ENCODE results near the gene RNF13.

The RNF13 gene, protein sequence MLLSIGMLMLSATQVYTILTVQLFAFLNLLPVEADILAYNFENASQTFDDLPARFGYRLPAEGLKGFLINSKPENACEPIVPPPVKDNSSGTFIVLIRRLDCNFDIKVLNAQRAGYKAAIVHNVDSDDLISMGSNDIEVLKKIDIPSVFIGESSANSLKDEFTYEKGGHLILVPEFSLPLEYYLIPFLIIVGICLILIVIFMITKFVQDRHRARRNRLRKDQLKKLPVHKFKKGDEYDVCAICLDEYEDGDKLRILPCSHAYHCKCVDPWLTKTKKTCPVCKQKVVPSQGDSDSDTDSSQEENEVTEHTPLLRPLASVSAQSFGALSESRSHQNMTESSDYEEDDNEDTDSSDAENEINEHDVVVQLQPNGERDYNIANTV

DNA sequence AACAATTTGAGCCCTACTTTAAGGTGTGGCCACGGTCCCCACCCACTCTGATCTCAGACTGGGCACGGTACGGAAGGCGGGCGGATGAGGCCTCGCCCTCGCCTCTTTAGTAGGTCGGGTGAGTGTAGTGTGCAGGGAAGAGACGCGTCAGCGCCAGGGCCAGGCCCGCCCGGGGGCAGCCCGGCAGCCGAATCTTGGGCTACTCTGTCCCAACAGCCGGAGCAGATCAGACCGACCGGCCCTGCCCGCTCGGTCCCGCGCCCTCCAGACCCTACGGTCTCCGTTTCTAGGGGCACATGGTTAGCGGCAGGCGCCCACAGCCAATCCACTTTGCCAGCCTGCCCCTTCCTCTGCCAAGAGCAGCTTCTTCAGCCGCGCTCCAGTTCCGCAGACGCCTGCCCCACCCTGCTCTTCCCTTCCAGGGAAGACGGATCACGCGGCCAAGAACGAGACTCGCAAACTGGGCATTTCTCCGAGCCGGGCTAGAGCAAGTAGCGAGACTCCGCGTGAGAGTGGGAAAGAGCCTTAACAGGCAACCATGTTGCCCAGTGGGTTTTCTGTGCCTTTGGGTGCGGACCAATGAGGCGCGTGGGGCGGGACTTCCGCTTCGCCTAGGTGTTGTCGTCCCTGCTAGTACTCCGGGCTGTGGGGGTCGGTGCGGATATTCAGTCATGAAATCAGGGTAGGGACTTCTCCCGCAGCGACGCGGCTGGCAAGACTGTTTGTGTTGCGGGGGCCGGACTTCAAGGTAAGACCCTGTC lies at the start of gene RNF13:
Gene RNF13, plus strand, starts transcription at position 610 of the 761 bp plus-strand sequence. CDS start 32,812 bp downstream, outside the sequence.
- peak; percentile 87 for DNase-seq (ENCODE audit: low read depth, low spot score)

- no peak for DNase-seq (ENCODE audit: low read depth, low spot score)
Observed at GRCh38 chr3:149763565-149764195, 49.3 kb upstream of the RNF13 start.

GRCh38 chr3:149764302-149764701 lies 48.7 kb upstream of the RNF13 start:
- DNase-seq (ENCODE audit: low read depth, low spot score) = no peak

- DNase-seq (ENCODE audit: low read depth, low spot score) = no peak
Observed at GRCh38 chr3:149765762-149766334, 47.2 kb upstream of the RNF13 start.

- no peak for DNase-seq (ENCODE audit: low read depth, low spot score)
Observed at GRCh38 chr3:149767720-149768119, 45.3 kb upstream of the RNF13 start.

DNA sequence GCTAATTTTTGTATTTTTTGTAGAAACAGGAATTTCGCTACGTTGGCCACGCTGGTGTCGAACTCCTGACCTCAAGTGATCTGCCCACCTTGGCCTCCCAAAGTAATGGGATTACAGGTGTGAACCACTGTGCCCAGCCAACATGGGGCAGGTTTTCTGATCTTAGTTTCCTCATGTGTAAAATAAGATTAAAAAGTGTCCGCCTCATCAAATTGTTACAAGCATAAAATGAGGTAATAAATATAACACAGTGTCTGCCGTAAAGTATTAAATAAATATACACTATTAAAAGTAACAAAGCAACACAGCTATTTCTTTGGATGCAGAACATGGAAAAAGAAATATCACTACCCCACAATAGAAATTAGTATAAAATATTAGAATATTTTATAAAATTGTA lies 44.3 kb upstream of the RNF13 start:
- no peak for DNase-seq (ENCODE audit: low read depth, low spot score)

GRCh38 chr3:149770246-149770645 lies 42.8 kb upstream of the RNF13 start:
- DNase-seq (ENCODE audit: low read depth, low spot score) = no peak

DNA sequence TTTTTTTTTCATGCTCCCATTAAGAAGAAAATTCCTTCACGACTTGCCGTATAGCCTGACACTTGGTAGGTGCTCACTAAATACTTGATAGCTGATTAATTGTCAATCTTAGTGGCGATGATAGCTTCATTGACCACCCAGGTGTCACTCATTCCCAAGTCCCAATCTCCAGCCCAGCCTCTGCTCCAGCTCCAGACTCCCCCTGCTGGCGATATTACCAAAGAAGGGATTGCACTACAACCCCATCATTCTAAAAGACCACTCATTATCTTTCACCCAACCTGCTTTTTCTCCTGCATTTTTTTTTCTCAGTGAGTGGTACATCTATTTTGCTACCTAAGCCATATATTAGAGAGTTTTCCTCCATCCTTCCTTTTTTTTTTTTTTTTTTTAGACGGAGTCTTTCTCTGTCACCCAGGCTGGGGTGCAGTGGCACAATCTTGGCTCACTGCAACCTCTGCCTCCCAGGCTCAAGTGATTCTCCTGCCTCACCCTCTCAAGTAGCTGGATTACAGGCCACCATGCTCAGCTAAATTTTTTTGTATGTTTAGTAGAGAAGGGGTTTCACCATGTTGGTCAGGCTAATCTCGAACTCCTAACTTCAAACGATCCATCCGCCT lies 41.3 kb upstream of the RNF13 start:
- DNase-seq (ENCODE audit: low read depth, low spot score) = no peak

DNA sequence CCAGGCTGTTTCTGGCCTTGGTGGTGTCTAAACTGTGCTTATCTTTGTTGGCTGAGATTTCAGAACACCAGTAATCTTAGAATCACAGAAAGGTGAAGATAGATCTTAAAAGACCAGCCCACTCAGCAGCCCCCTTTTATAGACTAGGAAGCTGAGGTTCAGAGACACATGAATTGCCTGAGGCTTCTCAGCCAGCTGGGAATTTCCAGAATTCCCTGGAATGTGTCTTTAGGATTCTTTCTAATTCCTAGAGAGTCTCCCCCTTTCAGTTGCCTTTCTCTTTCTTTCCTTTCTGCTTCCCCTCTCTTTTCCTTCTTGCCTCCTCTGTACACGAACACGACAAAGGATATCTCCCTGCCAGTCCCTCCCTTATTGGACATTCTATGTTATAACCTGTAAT lies 40.2 kb upstream of the RNF13 start:
- DNase-seq (ENCODE audit: low read depth, low spot score) = no peak

DNA sequence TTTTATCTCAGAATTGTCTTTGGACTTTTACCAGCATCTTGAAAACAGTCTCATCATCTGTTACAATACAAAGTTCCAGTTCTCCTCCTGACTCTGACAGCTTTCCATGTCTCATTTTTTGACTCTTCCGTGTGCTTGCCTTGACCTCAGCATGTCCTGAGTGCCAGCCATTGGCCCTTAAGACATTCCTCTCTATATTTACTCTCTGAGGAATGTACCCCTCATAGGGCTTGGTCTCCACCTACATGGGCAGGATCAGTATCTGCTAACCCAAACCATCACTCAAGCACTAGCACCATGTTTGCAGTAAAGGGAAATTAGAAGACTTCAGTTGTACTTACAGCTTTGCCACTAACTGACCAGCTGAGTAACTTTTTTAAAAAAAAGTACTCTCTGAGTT lies 36.8 kb upstream of the RNF13 start:
- no peak for DNase-seq (ENCODE audit: low read depth, low spot score)

GRCh38 chr3:149777414-149778214 lies 35.4 kb upstream of the RNF13 start:
- no peak for DNase-seq (ENCODE audit: low read depth, low spot score)

GRCh38 chr3:149781211-149781610 lies 31.8 kb upstream of the RNF13 start:
- no peak for DNase-seq (ENCODE audit: low read depth, low spot score)

DNA sequence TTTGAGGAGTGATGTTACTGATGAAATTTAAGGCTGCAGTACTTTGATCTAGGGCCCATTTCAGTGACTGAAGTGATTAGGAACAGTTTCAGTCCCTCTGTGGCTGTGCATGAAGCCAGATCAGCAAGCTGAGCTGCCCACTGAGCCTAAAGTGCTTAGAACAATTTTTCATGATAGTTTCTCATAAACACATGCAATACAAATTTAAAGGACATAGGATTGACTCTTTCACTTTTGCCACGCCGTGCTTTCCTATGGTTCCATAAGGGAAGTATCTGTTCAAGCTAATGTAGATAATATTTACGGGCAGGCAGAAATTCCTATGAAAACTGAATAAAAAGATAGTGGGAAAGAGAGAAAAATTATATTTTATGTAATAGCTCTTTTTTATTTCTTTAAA lies 31.3 kb upstream of the RNF13 start:
- DNase-seq (ENCODE audit: low read depth, low spot score) = no peak

DNA sequence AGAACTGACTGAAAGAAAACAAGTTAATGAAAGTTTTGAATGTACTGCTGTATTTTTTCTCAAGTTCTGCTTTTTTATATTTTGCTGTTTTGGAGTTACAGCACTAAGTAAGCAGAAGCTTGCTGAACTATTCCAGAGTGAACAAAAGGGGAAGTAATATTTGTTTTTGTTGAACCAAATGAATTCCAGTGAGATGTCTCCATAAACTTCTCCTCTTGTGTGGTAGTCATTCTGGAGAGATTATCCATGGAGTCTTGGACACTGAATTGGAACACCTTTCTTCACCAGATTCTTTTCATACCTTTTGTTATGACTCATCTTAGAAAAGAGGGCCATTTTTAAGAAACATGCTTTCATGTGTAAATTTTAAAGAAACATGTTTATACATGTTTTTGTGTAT lies 29.4 kb upstream of the RNF13 start:
- DNase-seq (ENCODE audit: low read depth, low spot score) = no peak

DNA sequence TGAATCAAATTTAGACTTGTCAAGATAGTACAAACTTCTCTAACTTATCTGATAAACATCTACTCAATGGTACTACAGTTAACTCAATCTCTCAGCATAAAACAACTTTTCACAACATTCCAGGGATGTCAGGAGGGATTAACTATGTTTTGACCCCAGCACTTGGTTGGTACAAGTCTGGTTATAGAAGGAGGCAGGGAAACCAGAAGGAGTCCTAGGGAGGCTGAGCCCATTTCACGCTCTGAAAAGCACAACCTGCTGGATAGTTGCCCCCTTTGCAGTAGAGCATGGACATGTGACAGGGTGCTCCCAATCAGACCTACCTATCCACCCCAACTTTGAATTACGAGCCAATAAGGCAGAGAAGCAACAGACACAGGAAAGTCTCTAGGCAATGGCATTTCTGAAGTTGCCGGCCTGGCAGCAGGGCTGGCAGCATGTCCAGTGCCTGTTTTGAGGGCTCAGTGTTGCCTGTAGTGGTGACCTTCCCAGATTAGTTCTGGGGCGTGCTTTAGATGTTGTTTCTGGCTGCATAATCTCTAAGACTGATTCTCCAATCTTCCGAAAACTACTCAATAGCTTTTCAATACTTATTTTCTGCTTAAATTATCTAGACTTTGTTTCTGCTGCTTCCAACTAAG lies 28.8 kb upstream of the RNF13 start:
- no peak for DNase-seq (ENCODE audit: low read depth, low spot score)

DNA sequence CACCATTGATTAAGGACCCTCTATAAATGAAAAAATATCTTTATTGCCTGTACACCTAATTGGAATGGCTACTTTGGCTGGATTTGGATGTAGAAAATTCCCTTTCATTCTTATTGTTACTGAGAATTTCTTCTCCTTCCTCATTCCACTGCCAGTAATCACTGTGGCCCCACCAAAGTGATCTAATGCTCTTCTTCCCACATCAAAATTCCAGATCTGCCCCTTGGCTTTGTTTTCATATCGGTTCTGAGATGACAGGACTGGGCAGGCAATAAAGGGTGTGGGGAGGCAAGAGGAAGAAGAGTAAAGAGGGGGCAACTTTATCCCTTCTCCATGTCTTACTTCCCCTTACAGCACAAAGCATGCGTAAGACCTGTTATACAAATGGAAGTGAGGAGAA lies 22.7 kb upstream of the RNF13 start:
- no peak for DNase-seq (ENCODE audit: low read depth, low spot score)

- no peak for DNase-seq (ENCODE audit: low read depth, low spot score)
Observed at GRCh38 chr3:149790698-149791097, 22.3 kb upstream of the RNF13 start.

DNA sequence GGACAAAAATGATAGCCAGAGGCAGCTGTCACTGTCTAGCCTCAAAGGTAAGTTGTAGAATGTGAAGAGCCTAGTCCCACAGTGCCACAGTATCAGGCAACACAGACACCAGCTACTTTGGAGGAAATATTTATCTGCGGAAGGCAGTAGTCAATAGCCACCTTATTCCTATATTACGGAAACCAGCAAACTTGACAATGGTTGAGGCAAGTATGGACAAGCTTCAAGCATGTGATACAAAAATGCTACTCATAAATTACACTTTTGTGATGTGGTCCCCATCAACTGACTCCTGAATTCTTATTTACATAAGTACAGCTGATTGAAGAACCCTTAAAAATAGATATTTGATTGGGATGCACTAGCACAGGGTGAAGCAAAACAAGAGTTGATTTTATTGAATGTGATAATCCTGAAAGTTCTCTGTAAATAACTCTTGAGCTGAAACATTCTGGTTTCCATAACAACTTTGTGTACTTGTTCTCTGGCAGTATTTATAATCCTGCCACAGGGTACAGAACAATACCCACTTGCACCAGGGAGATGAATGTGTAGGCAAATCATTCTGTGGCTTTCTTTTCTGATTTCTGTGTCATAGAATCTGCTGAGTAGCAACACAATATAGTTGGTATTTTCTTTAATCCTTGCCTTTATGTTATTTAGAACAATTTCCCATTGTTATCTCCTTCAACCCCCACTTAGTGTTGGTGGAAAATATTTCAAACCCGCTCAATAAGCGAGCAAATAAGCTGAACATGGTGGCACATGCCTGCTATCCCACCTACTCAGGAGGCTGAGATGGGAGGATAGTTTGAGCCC lies 20.4 kb upstream of the RNF13 start, which contains the start of gene ANKUB1:
Gene ANKUB1, minus strand, starts transcription at position 103 of the 819 bp plus-strand sequence. CDS start 188 bp downstream, outside the sequence.
- DNase-seq (ENCODE audit: low read depth, low spot score) = no peak

DNA sequence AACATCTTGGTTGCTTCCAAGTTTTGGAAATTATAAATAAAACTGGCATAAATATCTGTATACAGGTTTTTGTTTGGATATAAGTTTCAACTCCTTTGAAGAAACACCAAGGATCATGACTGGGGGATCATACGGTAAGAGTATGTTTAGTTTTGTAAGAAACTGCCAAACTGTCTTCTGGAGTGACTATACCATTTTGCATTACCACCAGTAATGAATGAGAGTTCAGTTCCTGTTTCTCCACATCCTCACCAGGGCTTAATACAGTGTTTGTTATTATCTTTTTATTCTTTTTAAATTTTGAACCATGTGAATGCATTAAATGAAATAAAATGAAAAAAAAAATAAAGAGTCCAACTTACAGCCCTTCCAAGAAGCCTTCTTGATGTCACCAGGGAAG lies 17.0 kb upstream of the RNF13 start:
- DNase-seq (ENCODE audit: low read depth, low spot score) = no peak
